Measurements from ENCODE around the gene DPP6. TPM values are rescaled to one million over a fixed set of nuclear protein-coding genes. Genes with fewer than 3 reads are reported as not detected.

DPP6 gene
- total RNA-seq, 1 experiment from 2014 or later: not detected

DNA sequence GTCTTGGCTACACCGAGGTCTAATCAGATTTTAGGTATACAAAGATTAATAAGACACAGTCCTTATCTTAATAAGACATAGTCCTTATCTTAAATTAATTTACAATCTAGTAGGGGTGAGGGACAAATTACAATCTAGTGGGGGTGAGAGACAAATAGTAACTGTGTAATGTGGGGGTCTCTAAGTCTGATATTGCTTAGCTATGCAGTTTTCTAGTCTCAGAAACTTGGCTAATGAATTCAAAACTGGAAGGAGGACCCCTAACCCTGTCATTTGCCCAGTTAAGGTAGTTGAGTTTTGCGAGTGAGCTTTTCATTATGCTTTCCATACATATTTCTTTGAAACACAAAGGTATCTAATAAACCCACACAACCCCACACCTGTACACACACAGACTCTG is 136.1 kb downstream of the DPP6 start:
- Mint-ChIP-seq H3K9me3 (ENCODE audit: unreplicated experiment) (no peaks in the 10 kb centered on the region), H3K27me3 (ENCODE audit: insufficient read depth, unreplicated experiment) (peaks cover 8% of the 10 kb centered on the region), H3K36me3 (ENCODE audit: insufficient read depth, unreplicated experiment) (no peaks in the 10 kb centered on the region), H3K4me1 (ENCODE audit: low read depth, unreplicated experiment) (no peaks in the 10 kb centered on the region), H3K4me3 (ENCODE audit: unreplicated experiment) (no peak overlapping the region), H3K27ac (ENCODE audit: unreplicated experiment) (no peak overlapping the region)
- intact Hi-C loops (cut with micrococcal nuclease; ENCODE audit: unreplicated experiment): no loop called here
- no TSS peak for BruUV-seq (replicated peaks)
- Histone ChIP-seq H3K4me3 (ENCODE audit: low read depth, low read length) (no peak overlapping the region), H3K36me3 (ENCODE audit: control insufficient read depth, insufficient read depth, low read length) (no peaks in the 10 kb centered on the region), H3K9me3 (no peaks in the 10 kb centered on the region), H3K4me1 (no peaks in the 10 kb centered on the region), H3K27me3 (replicated peaks; ENCODE audit: control insufficient read depth, insufficient read depth, low read length) (no peaks in the 10 kb centered on the region)
- TF ChIP-seq, protein P1, sequence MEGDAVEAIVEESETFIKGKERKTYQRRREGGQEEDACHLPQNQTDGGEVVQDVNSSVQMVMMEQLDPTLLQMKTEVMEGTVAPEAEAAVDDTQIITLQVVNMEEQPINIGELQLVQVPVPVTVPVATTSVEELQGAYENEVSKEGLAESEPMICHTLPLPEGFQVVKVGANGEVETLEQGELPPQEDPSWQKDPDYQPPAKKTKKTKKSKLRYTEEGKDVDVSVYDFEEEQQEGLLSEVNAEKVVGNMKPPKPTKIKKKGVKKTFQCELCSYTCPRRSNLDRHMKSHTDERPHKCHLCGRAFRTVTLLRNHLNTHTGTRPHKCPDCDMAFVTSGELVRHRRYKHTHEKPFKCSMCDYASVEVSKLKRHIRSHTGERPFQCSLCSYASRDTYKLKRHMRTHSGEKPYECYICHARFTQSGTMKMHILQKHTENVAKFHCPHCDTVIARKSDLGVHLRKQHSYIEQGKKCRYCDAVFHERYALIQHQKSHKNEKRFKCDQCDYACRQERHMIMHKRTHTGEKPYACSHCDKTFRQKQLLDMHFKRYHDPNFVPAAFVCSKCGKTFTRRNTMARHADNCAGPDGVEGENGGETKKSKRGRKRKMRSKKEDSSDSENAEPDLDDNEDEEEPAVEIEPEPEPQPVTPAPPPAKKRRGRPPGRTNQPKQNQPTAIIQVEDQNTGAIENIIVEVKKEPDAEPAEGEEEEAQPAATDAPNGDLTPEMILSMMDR (IDR thresholded peaks at IDR 0.05; ENCODE audit: insufficient read depth in 1 of 2, low read depth in 1 of 2, low read length in 1 of 2, severe bottlenecking in 1 of 2, unreplicated experiment in 1 of 2): no peak
- ChIA-PET POLR2A (no interaction called here), CTCF (no interaction called here)
- DNase-seq: no peak

- no peaks in the 10 kb centered on the region for H3K27me3 ChIP-seq (replicated peaks; ENCODE audit: control insufficient read depth, insufficient read depth, low read length)
- DNase-seq: no peak
- no peaks in the 10 kb centered on the region for H3K4me1 Mint-ChIP-seq (ENCODE audit: low read depth, unreplicated experiment)
- ChIA-PET CTCF (no interaction called here), POLR2A (no interaction called here)
- no peaks in the 10 kb centered on the region for H3K9me3 ChIP-seq
- no peak overlapping the region for H3K4me3 ChIP-seq (ENCODE audit: low read depth, low read length)
- no peak overlapping the region for H3K27ac Mint-ChIP-seq (ENCODE audit: unreplicated experiment)
- peaks cover 15% of the 10 kb centered on the region for H3K27me3 Mint-ChIP-seq (ENCODE audit: insufficient read depth, unreplicated experiment)
- no peak overlapping the region for H3K4me3 Mint-ChIP-seq (ENCODE audit: unreplicated experiment)
- no peaks in the 10 kb centered on the region for H3K9me3 Mint-ChIP-seq (ENCODE audit: unreplicated experiment)
- no TSS peak for BruUV-seq (replicated peaks)
- no peaks in the 10 kb centered on the region for H3K36me3 Mint-ChIP-seq (ENCODE audit: insufficient read depth, unreplicated experiment)
- intact Hi-C loops (cut with micrococcal nuclease; ENCODE audit: unreplicated experiment): no loop called here
- H3K36me3 ChIP-seq (ENCODE audit: control insufficient read depth, insufficient read depth, low read length): no peaks in the 10 kb centered on the region
- no peaks in the 10 kb centered on the region for H3K4me1 ChIP-seq
- TF ChIP-seq, protein P1 (IDR thresholded peaks at IDR 0.05; ENCODE audit: insufficient read depth in 1 of 2, low read depth in 1 of 2, low read length in 1 of 2, severe bottlenecking in 1 of 2, unreplicated experiment in 1 of 2): no peak
These were observed 143.1 kb downstream of the DPP6 start for GRCh38 chr7:154195266-154195665.

GRCh38 chr7:154198481-154198880 is 146.3 kb downstream of the DPP6 start:
- H3K27ac Mint-ChIP-seq (ENCODE audit: unreplicated experiment): no peak overlapping the region
- Histone ChIP-seq H3K4me1 (no peaks in the 10 kb centered on the region), H3K36me3 (ENCODE audit: control insufficient read depth, insufficient read depth, low read length) (no peaks in the 10 kb centered on the region), H3K9me3 (no peaks in the 10 kb centered on the region), H3K4me3 (ENCODE audit: low read depth, low read length) (no peak overlapping the region), H3K27me3 (replicated peaks; ENCODE audit: control insufficient read depth, insufficient read depth, low read length) (no peaks in the 10 kb centered on the region)
- H3K27me3 Mint-ChIP-seq (ENCODE audit: insufficient read depth, unreplicated experiment): peaks cover 21% of the 10 kb centered on the region
- intact Hi-C loops (cut with micrococcal nuclease; ENCODE audit: unreplicated experiment): no loop called here
- TF ChIP-seq, protein P1 (IDR thresholded peaks at IDR 0.05; ENCODE audit: insufficient read depth in 1 of 2, low read depth in 1 of 2, low read length in 1 of 2, severe bottlenecking in 1 of 2, unreplicated experiment in 1 of 2): no peak
- no peaks in the 10 kb centered on the region for H3K4me1 Mint-ChIP-seq (ENCODE audit: low read depth, unreplicated experiment)
- H3K9me3 Mint-ChIP-seq (ENCODE audit: unreplicated experiment): no peaks in the 10 kb centered on the region
- CTCF ChIA-PET: no interaction called here
- no peak overlapping the region for H3K4me3 Mint-ChIP-seq (ENCODE audit: unreplicated experiment)
- no peak for DNase-seq
- POLR2A ChIA-PET: no interaction called here
- H3K36me3 Mint-ChIP-seq (ENCODE audit: insufficient read depth, unreplicated experiment): no peaks in the 10 kb centered on the region
- BruUV-seq (replicated peaks): no TSS peak

Data from Caco-2 (cell line).